Thyroid gland (tissue), 4 donors: ENCODE results near the gene CDKN2AIPNL. TPM values are rescaled to one million over a fixed set of nuclear protein-coding genes. Genes with fewer than 3 reads are reported as not detected.
A peak's percentile ranks its signal among the peaks of the same experiment; 100 is the strongest.

Experiments used
- DNase-seq, 2 donors: peaks; one replicate each; pipeline ENCODE4 v3.0.0-alpha.2; 2019
- H3K27ac ChIP-seq, 3 donors: fragments of 200-600 bp; sonication (generic); 1 replicate in 2 of 3; 2 replicates in 1 of 3; pipeline ENCODE4 v1.5.1; 2016 to 2019; ENCODE audit warnings: mild to moderate bottlenecking in 1 of 3, moderate library complexity in 1 of 3
- H3K27me3 ChIP-seq: fragments of 200-600 bp; sonication (generic); one replicate; pipeline ENCODE4 v1.5.1; 2019
- H3K36me3 ChIP-seq, 2 donors: fragments of 200-600 bp; sonication (generic); one replicate each; pipeline ENCODE4 v1.5.1; 2016 to 2019
- H3K4me1 ChIP-seq, 2 donors: fragments of 200-600 bp; sonication (generic); one replicate each; pipeline ENCODE4 v1.5.1; 2017 to 2019
- H3K4me3 ChIP-seq, 3 donors: fragments of 200-600 bp; sonication (generic); replicated peaks in 1 of 3; 1 replicate in 2 of 3; 2 replicates in 1 of 3; pipeline ENCODE4 v1.5.1; 2016; ENCODE audit warnings: mild to moderate bottlenecking in 1 of 3
- H3K9me3 ChIP-seq: fragments of 200-600 bp; sonication (generic); one replicate; pipeline ENCODE4 v1.5.1; 2017
- CTCF ChIP-seq, 6 experiments: fragments of 200-600 bp in 3 of 6; fragments of 450-650 bp in 3 of 6; sonication (generic) in 3 of 6; IDR thresholded peaks; one replicate each; pipeline ENCODE4 v1.5.1; 2016 to 2019; ENCODE audit warnings: antibody characterized with exemption in 6 of 6, mild to moderate bottlenecking in 2 of 6, inconsistent platforms in 1 of 6, moderate library complexity in 1 of 6
- POLR2A ChIP-seq, 2 donors: fragments of 450-650 bp; IDR thresholded peaks; one replicate each; pipeline ENCODE4 v1.6.1; 2017; ENCODE audit warnings: antibody characterized with exemption in 2 of 2, mild to moderate bottlenecking in 2 of 2, moderate library complexity in 1 of 2
- WGBS, 2 donors: methylation state at CpG; one replicate each; pipeline ENCODE4 v1.1.5; 2017; 5-methylcytosine and 5-hydroxymethylcytosine counted together
- intact Hi-C: fragments of 100-400 bp; cut with DNase I; formaldehyde crosslinking; loops from one replicate; pipeline ENCODE4 v1.15.1; 2023
- total RNA-seq, 4 donors: library from RNA; depleted of rRNA; stranded (reverse); fragments of >200 nt; gene quantifications; one replicate each; pipeline ENCODE4 v1.2.3, GENCODE V29; 2016

CDKN2AIPNL gene
- total RNA-seq, 4 donors from 2014 or later: 27.9 to 42.3 (median 34.8) TPM

DNA sequence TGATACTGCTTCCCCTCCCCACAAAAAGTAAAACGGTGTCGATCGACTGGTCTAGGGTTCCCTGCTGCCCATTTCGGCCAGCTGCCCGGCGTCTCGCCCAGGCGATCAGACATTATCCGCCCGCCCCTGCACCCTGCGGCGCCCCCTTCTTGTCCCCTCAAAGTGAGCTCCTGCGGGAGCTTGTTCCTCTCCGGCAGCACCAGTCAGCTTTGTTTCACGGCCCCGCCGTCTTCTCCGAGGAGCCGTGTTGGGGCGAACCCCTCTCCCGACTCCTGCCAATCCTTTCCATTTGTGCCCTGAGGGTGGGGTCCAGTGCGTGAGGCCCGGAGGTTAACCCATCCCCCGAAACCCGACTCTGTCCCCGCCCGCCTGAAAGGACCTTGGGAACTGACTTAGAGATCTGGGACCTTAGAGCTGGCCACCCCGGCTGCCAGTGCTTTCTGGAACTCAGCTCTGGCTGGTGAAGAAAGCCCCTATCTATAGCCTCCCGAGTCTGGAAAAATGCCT lies 39.8 kb downstream of the CDKN2AIPNL start:
- peak; percentile 62 to 63 for DNase-seq
- intact Hi-C loops: loop anchor here (10.0 kb wide), 1 partner anchor 203 kb away; no protein-coding TSS in a partner anchor
- TF ChIP-seq POLR2A (IDR thresholded peaks at IDR 0.05): peak in 1 of 2 donors; percentile 28
- TF ChIP-seq CTCF (IDR thresholded peaks at IDR 0.05): no peak
- H3K27ac ChIP-seq: peak overlapping the region; percentile 94 to 98 (median 98)
- H3K4me3 ChIP-seq: peak overlapping the region; percentile 62 to 96 (median 91)
- peaks cover 3 to 6% of the 10 kb centered on the region in 2 donors for H3K36me3 ChIP-seq
- no peaks in the 10 kb centered on the region for H3K9me3 ChIP-seq
- 0% methylated on average over 10 to 21 of the region's 29 CpGs for WGBS, 2 donors
- H3K4me1 ChIP-seq: peaks cover 9 to 10% of the 10 kb centered on the region in 2 donors
- H3K27me3 ChIP-seq: no peaks in the 10 kb centered on the region

DNA sequence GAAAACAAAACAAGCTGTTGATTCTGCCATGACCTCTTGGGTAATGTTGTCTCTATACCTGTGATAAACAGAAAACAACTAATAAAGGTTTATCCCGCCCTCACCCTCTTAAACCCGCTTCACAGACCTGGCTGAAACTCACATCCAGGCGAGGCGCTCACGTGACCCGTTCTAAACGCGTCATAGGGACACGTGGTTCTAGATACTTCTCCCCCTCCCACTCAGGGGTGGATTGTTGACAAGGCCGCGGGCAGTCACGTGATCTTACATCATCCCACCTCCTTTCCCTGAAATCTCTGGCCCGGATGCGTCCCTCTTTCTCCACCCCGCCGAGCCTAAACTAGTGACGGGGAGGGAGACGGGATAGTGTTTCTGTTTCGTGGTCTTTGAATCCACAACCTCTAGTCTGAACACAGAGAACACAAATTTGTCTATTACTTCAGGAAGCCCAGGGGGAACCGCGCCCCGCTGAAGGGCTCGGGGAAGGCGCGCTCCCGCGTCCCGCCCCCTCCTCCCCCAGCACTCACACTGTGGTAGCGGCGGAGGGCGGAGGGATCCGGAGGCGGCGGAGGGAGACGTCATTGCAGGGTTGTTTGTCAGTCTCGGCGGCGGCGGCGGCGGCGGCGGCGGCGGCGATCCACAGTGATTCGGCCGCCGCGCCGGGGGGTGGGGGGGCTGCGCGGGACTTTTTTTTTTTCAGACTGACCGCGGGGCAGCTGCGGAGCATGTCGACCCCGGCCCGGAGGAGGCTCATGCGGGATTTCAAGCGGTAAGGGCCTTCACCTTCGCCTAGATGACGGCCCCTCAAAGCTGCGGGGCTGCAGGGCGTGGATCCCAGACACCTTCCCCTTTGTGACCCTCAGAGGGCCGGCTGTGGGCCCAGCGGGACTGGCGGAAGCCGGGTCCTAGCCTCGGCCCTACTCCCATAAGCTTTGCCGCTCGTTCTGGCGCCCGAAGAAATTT lies 40.5 kb downstream of the CDKN2AIPNL start, which contains the start of gene UBE2B:
Gene UBE2B, plus strand, starts transcription at position 699 of the 963 bp plus-strand sequence. Its CDS starts 27 bp downstream, at position 726.
- no peaks in the 10 kb centered on the region for H3K27me3 ChIP-seq
- H3K27ac ChIP-seq: peak within 1 kb of the TSS; percentile 94 to 98 (median 98)
- TF ChIP-seq CTCF (IDR thresholded peaks at IDR 0.05) (peak in 2 of 6 experiments; percentile 5 to 34), POLR2A (IDR thresholded peaks at IDR 0.05) (peak; percentile 14 to 89)
- DNase-seq: peak; percentile 99
- H3K4me3 ChIP-seq: peak within 1 kb of the TSS; percentile 62 to 96 (median 91)
- H3K4me1 ChIP-seq: peaks cover 10 to 14% of the 10 kb centered on the region in 2 donors
- H3K9me3 ChIP-seq: no peaks in the 10 kb centered on the region
- H3K36me3 ChIP-seq: no peaks in the 10 kb centered on the region
- 0 to 1% methylated on average over 24 to 35 of the region's 74 CpGs for WGBS, 2 donors
- intact Hi-C loops: loop anchor here (10.0 kb wide), 1 partner anchor 204 kb away; no protein-coding TSS in a partner anchor

GRCh38 chr5:134370311-134370870 lies 41.3 kb downstream of the CDKN2AIPNL start:
- DNase-seq: no peak
- intact Hi-C loops: loop anchor here (10.0 kb wide), 1 partner anchor 204 kb away; no protein-coding TSS in a partner anchor
- WGBS, 2 donors: 31 to 35% methylated on average over 5 of the region's 5 CpGs

GRCh38 chr5:134365604-134366003 lies 46.1 kb downstream of the CDKN2AIPNL start:
- peaks cover 10 to 19% of the 10 kb centered on the region in 2 donors for H3K4me1 ChIP-seq
- TF ChIP-seq POLR2A (IDR thresholded peaks at IDR 0.05) (no peak), CTCF (IDR thresholded peaks at IDR 0.05) (no peak)
- no peak for DNase-seq
- H3K36me3 ChIP-seq: no peaks in the 10 kb centered on the region
- intact Hi-C loops: no loop called here
- H3K4me3 ChIP-seq: no peak overlapping the region
- no peak overlapping the region for H3K27ac ChIP-seq
- WGBS, 2 donors: 90% methylated on average over 1 of the region's 1 CpG
- H3K9me3 ChIP-seq: no peaks in the 10 kb centered on the region
- H3K27me3 ChIP-seq: no peaks in the 10 kb centered on the region

More at GRCh38 chr5:134370311-134370870, 41.3 kb downstream of the CDKN2AIPNL start:
- Histone ChIP-seq H3K27me3 (no peaks in the 10 kb centered on the region), H3K27ac (peak overlapping the region; percentile 65 to 98 (median 98)), H3K4me1 (peaks cover 10 to 19% of the 10 kb centered on the region in 2 donors), H3K4me3 (peak overlapping the region in 2 of 3 donors; percentile 3 to 91), H3K36me3 (no peaks in the 10 kb centered on the region), H3K9me3 (no peaks in the 10 kb centered on the region)
- no peak for TF ChIP-seq CTCF (IDR thresholded peaks at IDR 0.05)
- no peak for TF ChIP-seq POLR2A (IDR thresholded peaks at IDR 0.05)
